Cardiac fibroblast (primary cell): ENCODE results near the gene SHLD2.

Experiments used
- DNase-seq, 2 donors: peaks; one replicate each; pipeline versions ENCODE4 v3.0.0 to v3.0.0-alpha.2; 2010; ENCODE audit warnings: low read depth in 2 of 2
- H3K4me3 ChIP-seq, 2 donors: replicated peaks in 1 of 2; 1 replicate in 1 of 2; 2 replicates in 1 of 2; pipeline ENCODE4 v1.5.1; 2011; ENCODE audit warnings: low read depth in 2 of 2, low read length in 2 of 2, mild to moderate bottlenecking in 2 of 2, moderate library complexity in 1 of 2
- TF ChIP-seq, protein P1 (sequence below): IDR thresholded peaks from one replicate; pipeline ENCODE4 v1.5.1; 2011; ENCODE audit warnings: low read depth, mild to moderate bottlenecking, low read length, inconsistent platforms

Gene SHLD2

GRCh38 chr10:87058171-87058570, 36.8 kb upstream of the SHLD2 start:
- no peak overlapping the region for H3K4me3 ChIP-seq
- TF ChIP-seq, protein P1, sequence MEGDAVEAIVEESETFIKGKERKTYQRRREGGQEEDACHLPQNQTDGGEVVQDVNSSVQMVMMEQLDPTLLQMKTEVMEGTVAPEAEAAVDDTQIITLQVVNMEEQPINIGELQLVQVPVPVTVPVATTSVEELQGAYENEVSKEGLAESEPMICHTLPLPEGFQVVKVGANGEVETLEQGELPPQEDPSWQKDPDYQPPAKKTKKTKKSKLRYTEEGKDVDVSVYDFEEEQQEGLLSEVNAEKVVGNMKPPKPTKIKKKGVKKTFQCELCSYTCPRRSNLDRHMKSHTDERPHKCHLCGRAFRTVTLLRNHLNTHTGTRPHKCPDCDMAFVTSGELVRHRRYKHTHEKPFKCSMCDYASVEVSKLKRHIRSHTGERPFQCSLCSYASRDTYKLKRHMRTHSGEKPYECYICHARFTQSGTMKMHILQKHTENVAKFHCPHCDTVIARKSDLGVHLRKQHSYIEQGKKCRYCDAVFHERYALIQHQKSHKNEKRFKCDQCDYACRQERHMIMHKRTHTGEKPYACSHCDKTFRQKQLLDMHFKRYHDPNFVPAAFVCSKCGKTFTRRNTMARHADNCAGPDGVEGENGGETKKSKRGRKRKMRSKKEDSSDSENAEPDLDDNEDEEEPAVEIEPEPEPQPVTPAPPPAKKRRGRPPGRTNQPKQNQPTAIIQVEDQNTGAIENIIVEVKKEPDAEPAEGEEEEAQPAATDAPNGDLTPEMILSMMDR, result no peak
- DNase-seq, result no peak

DNA sequence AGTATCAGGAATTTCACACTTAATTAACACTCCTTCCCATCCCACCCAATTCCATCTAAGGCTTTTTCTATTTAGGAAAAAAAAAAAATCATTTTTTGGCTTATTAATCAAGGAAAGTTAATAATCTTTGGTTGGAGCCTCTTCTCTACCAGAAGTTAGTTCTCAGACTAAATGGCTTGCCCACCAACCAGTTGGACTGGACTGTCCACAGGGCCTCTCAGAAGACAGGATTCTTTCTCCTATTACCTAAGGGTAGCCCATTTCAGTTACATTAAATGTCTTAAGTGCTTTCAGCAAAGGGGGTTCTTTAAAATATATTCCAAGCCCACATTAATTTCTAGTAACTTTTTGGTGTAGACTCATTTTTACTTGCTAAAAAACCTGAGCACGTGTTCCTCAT, 35.6 kb upstream of the SHLD2 start:
- H3K4me3 ChIP-seq, result no peak overlapping the region
- no peak for DNase-seq
- TF ChIP-seq, protein P1, result no peak

GRCh38 chr10:87060280-87060928, 34.6 kb upstream of the SHLD2 start:
- no peak overlapping the region for H3K4me3 ChIP-seq
- no peak for DNase-seq
- TF ChIP-seq, protein P1, result no peak

- TF ChIP-seq, protein P1, result no peak
- H3K4me3 ChIP-seq, result no peak overlapping the region
- no peak for DNase-seq
Observed at GRCh38 chr10:87064651-87065050, 30.4 kb upstream of the SHLD2 start.

- TF ChIP-seq, protein P1, result no peak
- H3K4me3 ChIP-seq, result no peak overlapping the region
- DNase-seq, result no peak
Observed at GRCh38 chr10:87066178-87066577, 28.8 kb upstream of the SHLD2 start.

DNA sequence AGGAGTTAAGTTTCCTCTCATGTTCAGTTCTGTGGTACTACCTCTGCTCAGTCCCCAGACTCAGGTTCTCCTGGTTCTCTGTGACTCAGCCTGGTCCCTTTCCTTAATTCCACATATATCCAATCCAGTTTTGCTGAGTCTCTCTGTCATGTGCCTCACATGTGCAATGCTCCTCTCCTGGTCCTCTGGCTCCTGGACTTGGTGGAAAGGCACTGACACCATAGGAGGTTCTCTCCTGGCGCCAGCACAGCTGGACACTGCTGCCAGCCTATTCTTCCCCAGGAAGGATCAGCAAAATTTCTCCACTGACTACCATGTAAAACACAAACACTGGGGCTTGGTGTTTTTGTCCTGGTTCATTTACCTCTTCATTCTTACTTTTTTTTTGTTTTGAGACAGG, 28.1 kb upstream of the SHLD2 start:
- H3K4me3 ChIP-seq, result no peak overlapping the region
- DNase-seq, result no peak
- TF ChIP-seq, protein P1, result no peak

DNA sequence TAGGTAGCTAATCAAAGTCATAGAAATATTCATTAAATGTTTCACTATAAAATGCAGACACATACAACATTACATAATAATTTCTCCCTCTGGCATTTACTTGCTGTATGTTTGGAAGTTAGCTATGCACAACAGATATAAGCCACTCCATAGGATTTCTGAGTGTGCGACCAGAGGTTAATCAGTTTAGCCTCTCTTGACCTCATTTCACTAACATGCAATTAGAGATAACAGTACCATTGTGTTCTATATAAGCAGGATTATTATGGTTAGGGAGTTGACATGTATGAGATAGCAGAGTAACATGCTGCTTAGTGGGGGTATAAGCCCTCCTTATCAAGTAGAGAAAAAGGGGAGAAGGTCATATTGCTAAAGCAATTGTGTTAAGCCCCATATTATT, 26.7 kb upstream of the SHLD2 start:
- no peak overlapping the region for H3K4me3 ChIP-seq

More for the DNA sequence above, 26.7 kb upstream of the SHLD2 start:
- no peak for DNase-seq
- TF ChIP-seq, protein P1, result no peak
